Skeletal muscle tissue (tissue), 4 donors: ENCODE data around the gene HPCAL1. TPM values are rescaled to one million over a fixed set of nuclear protein-coding genes. Genes with fewer than 3 reads are reported as not detected.

Experiments used
- H3K27ac ChIP-seq: one replicate; pipeline ENCODE4 v1.7.0; 2013; ENCODE audit warnings: mild to moderate bottlenecking, low read depth, low read length, inconsistent platforms
- H3K27me3 ChIP-seq, 3 donors: one replicate each; pipeline ENCODE4 v1.7.0; 2013; ENCODE audit warnings: low read length in 3 of 3; ENCODE audit not compliant: control insufficient read depth in 3 of 3, insufficient read depth in 3 of 3
- H3K36me3 ChIP-seq, 3 donors: one replicate each; pipeline ENCODE4 v1.7.0; 2013; ENCODE audit warnings: low read length in 3 of 3; ENCODE audit not compliant: control insufficient read depth in 3 of 3, insufficient read depth in 3 of 3
- H3K4me1 ChIP-seq, 3 donors: one replicate each; pipeline ENCODE4 v1.7.0; 2013; ENCODE audit warnings: low read length in 3 of 3, mild to moderate bottlenecking in 3 of 3; ENCODE audit not compliant: control insufficient read depth in 3 of 3, insufficient read depth in 3 of 3
- H3K4me3 ChIP-seq, 3 donors: one replicate each; pipeline ENCODE4 v1.7.0; 2013; ENCODE audit warnings: low read length in 3 of 3
- H3K9ac ChIP-seq, 3 donors: one replicate each; pipeline ENCODE4 v1.7.0; 2013; ENCODE audit warnings: low read length in 3 of 3, mild to moderate bottlenecking in 3 of 3, moderate library complexity in 2 of 3, low read depth in 1 of 3
- H3K9me3 ChIP-seq, 3 donors: one replicate each; pipeline ENCODE4 v1.7.0; 2013; ENCODE audit warnings: low read length in 3 of 3; ENCODE audit not compliant: control insufficient read depth in 3 of 3
- total RNA-seq: library from RNA; depleted of rRNA; stranded (reverse); fragments of >200 nt; gene quantifications from one replicate; pipeline ENCODE4 v1.2.3, GENCODE V29; 2014
- donor health status: Osteomylitis.

Gene HPCAL1
- total RNA-seq, 1 donor from 2014 or later, result 15.1 TPM

GRCh38 chr2:10307561-10308156 is 5.0 kb downstream of the HPCAL1 start:
- Histone ChIP-seq H3K27ac (no peak overlapping the region), H3K4me3 (no peak overlapping the region)

GRCh38 chr2:10308866-10309265 is 6.2 kb downstream of the HPCAL1 start:
- H3K27ac ChIP-seq, result no peak overlapping the region
- H3K27me3 ChIP-seq, result peaks cover 0 to 27% (median 0%) of the 10 kb centered on the region in 3 donors

More at GRCh38 chr2:10307561-10308156, 5.0 kb downstream of the HPCAL1 start:
- Histone ChIP-seq H3K9ac (no peak overlapping the region), H3K4me1 (peaks cover 11 to 25% (median 20%) of the 10 kb centered on the region in 3 donors), H3K27me3 (peaks cover 0 to 26% (median 0%) of the 10 kb centered on the region in 3 donors), H3K36me3 (no peaks in the 10 kb centered on the region), H3K9me3 (no peaks in the 10 kb centered on the region)

GRCh38 chr2:10309286-10309685 is 6.6 kb downstream of the HPCAL1 start:
- H3K27me3 ChIP-seq, result peaks cover 0 to 27% (median 0%) of the 10 kb centered on the region in 3 donors
- H3K27ac ChIP-seq, result no peak overlapping the region
- H3K36me3 ChIP-seq, result no peaks in the 10 kb centered on the region
- H3K4me3 ChIP-seq, result no peak overlapping the region
- peaks cover 3 to 12% (median 12%) of the 10 kb centered on the region in 3 donors for H3K4me1 ChIP-seq
- no peaks in the 10 kb centered on the region for H3K9me3 ChIP-seq
- H3K9ac ChIP-seq, result no peak overlapping the region

More at GRCh38 chr2:10308866-10309265, 6.2 kb downstream of the HPCAL1 start:
- Histone ChIP-seq H3K9ac (no peak overlapping the region), H3K4me1 (peaks cover 4 to 15% (median 12%) of the 10 kb centered on the region in 3 donors), H3K9me3 (no peaks in the 10 kb centered on the region), H3K4me3 (no peak overlapping the region), H3K36me3 (no peaks in the 10 kb centered on the region)

GRCh38 chr2:10310309-10310888 is 7.7 kb downstream of the HPCAL1 start:
- Histone ChIP-seq H3K36me3 (no peaks in the 10 kb centered on the region), H3K27ac (no peak overlapping the region), H3K27me3 (peaks cover 0 to 27% (median 0%) of the 10 kb centered on the region in 3 donors), H3K9me3 (no peaks in the 10 kb centered on the region), H3K9ac (no peak overlapping the region), H3K4me3 (no peak overlapping the region), H3K4me1 (peaks cover 0 to 7% (median 3%) of the 10 kb centered on the region in 3 donors)

GRCh38 chr2:10311736-10312135 is 9.0 kb downstream of the HPCAL1 start:
- Histone ChIP-seq H3K27ac (no peak overlapping the region), H3K9ac (no peak overlapping the region), H3K4me3 (no peak overlapping the region), H3K9me3 (no peaks in the 10 kb centered on the region), H3K4me1 (peaks cover 0 to 3% (median 0%) of the 10 kb centered on the region in 3 donors), H3K36me3 (no peaks in the 10 kb centered on the region), H3K27me3 (peaks cover 0 to 15% (median 0%) of the 10 kb centered on the region in 3 donors)

- H3K9ac ChIP-seq, result no peak overlapping the region
- no peaks in the 10 kb centered on the region for H3K4me1 ChIP-seq
- no peak overlapping the region for H3K27ac ChIP-seq
- peaks cover 0 to 9% (median 0%) of the 10 kb centered on the region in 3 donors for H3K27me3 ChIP-seq
- no peak overlapping the region for H3K4me3 ChIP-seq
- H3K9me3 ChIP-seq, result no peaks in the 10 kb centered on the region
- no peaks in the 10 kb centered on the region for H3K36me3 ChIP-seq
Measured at GRCh38 chr2:10312437-10312957, 9.8 kb downstream of the HPCAL1 start.

GRCh38 chr2:10316336-10316735 is 13.6 kb downstream of the HPCAL1 start:
- H3K27ac ChIP-seq, result no peak overlapping the region
- no peaks in the 10 kb centered on the region for H3K4me1 ChIP-seq
- no peak overlapping the region for H3K9ac ChIP-seq
- H3K4me3 ChIP-seq, result no peak overlapping the region
- H3K36me3 ChIP-seq, result no peaks in the 10 kb centered on the region
- no peaks in the 10 kb centered on the region for H3K9me3 ChIP-seq
- H3K27me3 ChIP-seq, result peaks cover 0 to 4% (median 0%) of the 10 kb centered on the region in 3 donors

GRCh38 chr2:10316860-10317259 is 14.2 kb downstream of the HPCAL1 start:
- H3K27me3 ChIP-seq, result peaks cover 0 to 4% (median 0%) of the 10 kb centered on the region in 3 donors
- no peak overlapping the region for H3K27ac ChIP-seq
- no peaks in the 10 kb centered on the region for H3K9me3 ChIP-seq
- no peak overlapping the region for H3K4me3 ChIP-seq
- no peak overlapping the region for H3K9ac ChIP-seq
- no peaks in the 10 kb centered on the region for H3K36me3 ChIP-seq
- no peaks in the 10 kb centered on the region for H3K4me1 ChIP-seq

GRCh38 chr2:10317646-10318045 is 14.9 kb downstream of the HPCAL1 start:
- no peaks in the 10 kb centered on the region for H3K4me1 ChIP-seq
- H3K27me3 ChIP-seq, result peaks cover 0 to 1% (median 0%) of the 10 kb centered on the region in 3 donors
- peaks cover 0 to under 1% (median 0%) of the 10 kb centered on the region in 3 donors for H3K36me3 ChIP-seq
- H3K27ac ChIP-seq, result no peak overlapping the region
- H3K4me3 ChIP-seq, result no peak overlapping the region
- no peaks in the 10 kb centered on the region for H3K9me3 ChIP-seq
- no peak overlapping the region for H3K9ac ChIP-seq

- H3K9me3 ChIP-seq, result no peaks in the 10 kb centered on the region
- no peak overlapping the region for H3K4me3 ChIP-seq
- H3K9ac ChIP-seq, result no peak overlapping the region
- no peak overlapping the region for H3K27ac ChIP-seq
- no peaks in the 10 kb centered on the region for H3K4me1 ChIP-seq
- no peaks in the 10 kb centered on the region for H3K27me3 ChIP-seq
- peaks cover 0 to 3% (median 0%) of the 10 kb centered on the region in 3 donors for H3K36me3 ChIP-seq
Measured at GRCh38 chr2:10318345-10318744, 15.6 kb downstream of the HPCAL1 start.
